HUES48 (cell line): Measurements from ENCODE around the gene PRKD2.
"Not testable (repeated sequence)": the region's sequence is repeated elsewhere in the genome, so short reads cannot be mapped to it uniquely, and the experiment has no call there.

ENCODE experiments used
- H3K27ac ChIP-seq: one replicate; pipeline ENCODE4 v1.7.0; 2013; ENCODE audit warnings: low read depth, low read length, inconsistent platforms
- H3K27me3 ChIP-seq: 2 replicates; pipeline ENCODE4 v1.6.1; 2013; ENCODE audit warnings: mild to moderate bottlenecking, low read length; ENCODE audit not compliant: control insufficient read depth, insufficient read depth
- H3K36me3 ChIP-seq: 2 replicates; pipeline ENCODE4 v1.6.1; 2013; ENCODE audit warnings: low read length; ENCODE audit not compliant: control insufficient read depth, insufficient read depth
- H3K4me1 ChIP-seq: 2 replicates; pipeline ENCODE4 v1.6.1; 2013; ENCODE audit warnings: mild to moderate bottlenecking, low read length; ENCODE audit not compliant: control insufficient read depth, insufficient read depth
- H3K4me3 ChIP-seq: 2 replicates; pipeline ENCODE4 v1.5.1; 2013; ENCODE audit warnings: mild to moderate bottlenecking, low read depth, low read length
- H3K9ac ChIP-seq: 2 replicates; pipeline ENCODE4 v1.6.1; 2013; ENCODE audit warnings: mild to moderate bottlenecking, low read depth, low read length, moderate library complexity
- H3K9me3 ChIP-seq: 2 replicates; pipeline ENCODE4 v1.6.1; 2013; ENCODE audit warnings: low read length; ENCODE audit not compliant: control insufficient read depth, insufficient read depth

Gene PRKD2

DNA sequence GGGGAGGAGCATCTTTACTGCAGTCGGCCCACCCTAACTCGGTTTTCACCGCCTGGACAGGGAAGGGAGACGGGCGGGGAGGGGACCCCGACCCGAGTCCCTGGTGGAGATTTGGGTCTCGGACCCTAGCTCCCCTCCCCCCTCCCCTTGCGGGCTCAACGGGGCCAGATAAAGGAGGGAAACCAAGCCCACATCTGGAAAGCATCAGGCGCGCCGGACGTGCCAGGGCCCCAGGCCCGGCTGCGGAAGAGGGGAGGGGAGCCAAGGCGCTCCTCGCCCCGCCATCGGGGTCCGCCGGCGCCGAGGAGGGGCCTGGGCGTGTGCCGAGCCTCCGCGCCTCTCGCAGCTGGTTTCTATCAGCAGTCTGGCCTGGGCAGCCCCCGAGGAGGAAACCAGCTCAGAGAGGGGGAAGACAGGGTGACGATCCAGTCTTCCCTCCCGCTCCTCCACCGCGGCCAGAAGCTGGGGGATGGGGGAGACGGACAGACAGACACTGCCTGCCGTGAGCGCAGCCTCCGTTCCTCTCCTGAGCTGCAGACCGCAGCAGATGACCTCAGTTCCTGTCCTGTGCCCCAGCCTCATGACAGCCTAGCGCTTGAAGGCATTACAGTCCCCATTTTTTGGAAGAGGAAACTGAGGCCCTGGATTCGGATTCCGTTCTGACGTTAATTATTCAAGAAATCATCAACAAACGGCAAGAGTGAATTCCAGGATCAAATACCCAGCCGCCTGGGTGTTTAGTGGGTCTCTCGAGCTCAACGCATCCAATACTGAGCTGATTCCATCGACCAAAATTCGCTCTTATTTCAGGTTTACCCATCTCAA, 77.3 kb downstream of the PRKD2 start:
- H3K9ac ChIP-seq = peak overlapping the region; percentile 12; the same call in 1 of the 2 replicates
- no peaks in the 10 kb centered on the region for H3K36me3 ChIP-seq
- peaks cover 55% of the 10 kb centered on the region for H3K27me3 ChIP-seq
- H3K9me3 ChIP-seq = no peaks in the 10 kb centered on the region
- no peaks in the 10 kb centered on the region; the same call in 1 of the 2 replicates for H3K4me1 ChIP-seq
- peak overlapping the region; percentile 63 for H3K4me3 ChIP-seq
- peak overlapping the region; percentile 59 for H3K27ac ChIP-seq

DNA sequence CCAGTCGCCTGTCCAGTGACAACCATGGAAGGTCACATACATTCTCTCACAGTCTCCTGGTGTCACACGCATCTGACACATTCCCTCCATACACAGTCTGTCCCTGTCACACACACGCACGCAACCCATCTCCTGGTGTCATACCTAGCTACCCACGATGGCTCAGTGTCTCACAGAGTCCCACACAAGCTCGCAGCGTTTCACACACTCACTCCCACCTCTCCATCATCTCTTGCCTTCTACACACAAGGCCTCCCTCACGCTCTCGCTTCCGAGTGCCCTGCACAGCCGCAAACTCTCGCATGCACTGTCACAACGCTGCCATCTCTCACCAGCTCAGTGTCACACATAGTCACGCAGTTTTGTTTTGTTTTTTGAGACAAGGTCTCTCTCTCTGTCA, 79.7 kb downstream of the PRKD2 start:
- Histone ChIP-seq H3K27ac (no peak overlapping the region), H3K9ac (no peak overlapping the region), H3K27me3 (peaks cover 70% of the 10 kb centered on the region), H3K4me1 (peaks cover 3% of the 10 kb centered on the region; the same call in 1 of the 2 replicates), H3K36me3 (no peaks in the 10 kb centered on the region), H3K4me3 (no peak overlapping the region), H3K9me3 (no peaks in the 10 kb centered on the region)

DNA sequence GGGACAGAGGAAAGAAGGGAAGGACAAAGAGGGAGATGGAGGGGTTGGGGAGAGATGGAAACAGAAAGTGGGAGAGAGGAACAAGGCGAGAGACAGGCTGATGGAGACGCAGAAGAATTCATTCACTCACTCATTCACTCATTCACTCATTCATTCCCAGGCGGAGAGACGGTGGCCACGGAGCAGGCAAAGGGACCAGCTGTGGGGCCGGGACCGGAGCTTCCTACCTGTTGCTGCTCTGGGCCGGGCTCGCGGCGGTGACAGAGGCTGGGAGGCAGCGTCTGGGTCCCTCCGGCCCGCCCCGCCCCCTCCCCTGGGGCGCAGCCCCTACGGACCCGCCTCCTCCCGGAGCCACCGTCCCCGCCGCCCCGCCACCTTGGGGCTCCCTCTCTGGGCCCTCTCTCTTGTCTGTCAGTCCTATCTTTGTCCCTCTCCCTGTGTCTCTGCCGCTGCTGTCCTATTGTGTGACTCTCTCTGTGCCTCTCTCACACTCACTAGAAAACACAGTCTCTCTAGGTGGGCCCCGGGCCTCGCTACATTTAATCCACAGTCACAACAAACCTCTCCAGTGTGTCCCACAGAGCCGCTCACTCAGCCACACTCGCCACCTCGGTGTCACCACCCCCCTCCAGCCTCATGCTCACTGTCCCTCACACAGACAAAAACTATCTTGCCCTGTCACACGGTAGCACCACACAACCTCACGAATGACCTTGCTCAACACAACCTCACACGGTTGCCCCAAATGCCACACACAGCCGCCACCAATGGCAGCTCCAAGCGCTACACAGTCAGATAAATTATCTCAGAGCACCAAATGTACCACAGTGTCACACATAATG, 80.8 kb downstream of the PRKD2 start, which contains the start of gene GNG8:
Gene GNG8 (minus strand): TSS at position 283 of the 842 bp plus-strand sequence. CDS start 1,520 bp downstream, outside the sequence.
- H3K36me3 ChIP-seq = no peaks in the 10 kb centered on the region
- H3K9ac ChIP-seq = no peak within 1 kb of the TSS
- H3K4me1 ChIP-seq = peaks cover 6% of the 10 kb centered on the region; the same call in 1 of the 2 replicates
- no peaks in the 10 kb centered on the region for H3K9me3 ChIP-seq
- H3K4me3 ChIP-seq = peak within 1 kb of the TSS; percentile 67
- H3K27me3 ChIP-seq = peaks cover 64% of the 10 kb centered on the region
- H3K27ac ChIP-seq = no peak within 1 kb of the TSS

DNA sequence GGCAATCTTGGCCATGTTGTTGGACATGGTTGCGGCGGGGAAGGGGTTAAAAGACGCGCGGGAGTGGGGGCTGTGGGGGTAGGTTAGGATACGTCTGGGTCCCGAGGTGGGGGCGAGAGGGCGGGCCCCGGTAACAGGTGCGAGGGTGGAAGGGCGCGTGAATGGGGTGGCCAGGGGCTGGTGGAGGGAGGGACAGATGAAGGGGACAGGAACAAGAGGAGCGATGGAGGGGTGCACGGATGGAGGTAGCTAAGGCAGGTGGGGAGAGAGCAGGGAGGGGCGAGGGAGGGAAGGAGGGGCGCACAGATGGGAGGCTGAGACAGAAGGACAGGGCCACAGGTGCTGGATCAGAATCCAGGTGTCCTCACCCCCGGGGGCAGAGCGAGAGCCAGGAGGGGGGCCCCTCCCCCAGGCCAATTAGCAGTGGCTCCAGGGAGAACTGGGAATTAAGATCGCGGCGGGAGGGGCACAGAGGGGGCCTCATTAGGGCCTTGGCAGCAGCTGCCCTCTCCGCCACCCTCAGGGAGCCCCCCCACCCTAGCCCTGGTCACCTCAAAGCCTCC, 82.2 kb downstream of the PRKD2 start:
- Histone ChIP-seq H3K4me1 (peaks cover 12% of the 10 kb centered on the region), H3K4me3 (peak overlapping the region; percentile 67), H3K9me3 (no peaks in the 10 kb centered on the region), H3K27me3 (peaks cover 52% of the 10 kb centered on the region), H3K27ac (no peak overlapping the region), H3K9ac (no peak overlapping the region), H3K36me3 (no peaks in the 10 kb centered on the region)

DNA sequence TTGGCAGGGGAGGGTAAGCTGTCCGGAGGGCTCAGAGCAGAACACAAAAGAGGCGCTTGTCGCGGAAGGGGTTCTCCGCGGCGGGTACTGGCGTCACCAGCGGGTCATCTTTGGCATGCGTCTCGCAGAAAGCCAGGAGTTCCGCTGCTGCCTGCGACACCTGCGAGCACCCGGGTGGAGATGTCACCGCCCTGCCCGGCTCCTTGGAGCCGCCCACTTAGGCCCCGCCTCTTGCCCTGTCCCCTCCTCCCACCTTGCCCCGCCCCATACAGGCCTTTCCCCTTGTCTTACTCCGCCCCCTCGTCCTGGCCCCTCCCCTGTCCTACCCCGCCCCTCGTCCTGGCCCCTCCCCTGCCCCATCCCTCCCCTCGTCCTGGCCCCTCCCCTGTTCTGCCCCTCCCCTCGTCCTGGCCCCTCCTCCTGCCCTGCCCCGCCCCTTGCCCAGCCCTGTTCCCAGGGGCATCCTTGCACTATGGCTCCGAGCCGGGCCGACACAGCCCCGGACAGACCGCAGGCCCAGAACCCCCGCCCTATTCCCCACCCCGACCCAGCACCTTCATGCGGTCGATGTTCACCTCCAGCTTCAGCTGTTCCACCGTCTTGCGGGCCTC, 82.8 kb downstream of the PRKD2 start:
- Histone ChIP-seq H3K27ac (no peak overlapping the region), H3K4me3 (peak overlapping the region; percentile 67), H3K9ac (no peak overlapping the region), H3K4me1 (peaks cover 12% of the 10 kb centered on the region), H3K27me3 (peaks cover 50% of the 10 kb centered on the region), H3K36me3 (no peaks in the 10 kb centered on the region), H3K9me3 (no peaks in the 10 kb centered on the region)

DNA sequence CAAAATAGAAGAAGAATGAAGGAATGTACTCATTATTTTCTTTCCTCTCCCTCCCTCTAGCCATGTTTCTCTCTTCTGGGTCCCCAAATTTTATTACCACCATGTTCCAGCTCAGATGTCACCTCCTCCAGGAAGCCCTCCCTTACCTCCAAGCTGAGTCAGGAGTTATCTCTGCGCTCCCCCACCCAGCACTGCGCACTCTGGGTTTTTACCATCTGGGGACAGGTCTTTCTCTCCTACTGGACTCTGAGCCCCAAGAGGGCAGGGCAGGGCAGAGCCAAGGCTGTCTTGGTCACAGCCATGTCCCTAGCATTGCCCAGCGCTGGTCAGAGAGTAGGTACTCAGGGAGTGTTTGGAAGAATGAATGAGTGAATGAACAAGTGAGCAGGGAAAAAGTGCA, 83.8 kb downstream of the PRKD2 start:
- H3K36me3 ChIP-seq = no peaks in the 10 kb centered on the region
- H3K27me3 ChIP-seq = peaks cover 47% of the 10 kb centered on the region
- no peak overlapping the region for H3K27ac ChIP-seq
- peaks cover 12% of the 10 kb centered on the region for H3K4me1 ChIP-seq
- no peaks in the 10 kb centered on the region for H3K9me3 ChIP-seq
- no peak overlapping the region for H3K4me3 ChIP-seq
- H3K9ac ChIP-seq = no peak overlapping the region

DNA sequence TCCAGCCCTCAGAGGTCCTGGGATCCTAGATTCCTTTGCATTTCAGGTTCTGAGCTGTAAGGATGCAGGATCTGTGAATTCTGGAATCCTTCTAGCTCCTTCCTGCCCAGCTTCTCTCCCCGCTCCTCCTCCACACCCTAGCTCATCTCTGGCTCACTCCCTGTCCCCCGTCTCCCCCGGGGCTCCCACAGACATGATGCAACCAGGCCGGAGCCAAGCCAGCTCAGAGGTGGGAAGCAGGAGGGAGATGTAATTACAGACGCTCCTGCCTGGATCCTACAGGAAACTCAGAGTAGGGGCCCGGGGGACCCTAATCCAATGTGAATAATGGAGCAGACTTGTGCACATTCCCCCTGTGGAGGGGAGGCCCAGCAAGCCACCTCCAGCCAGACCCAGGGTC, 85.4 kb downstream of the PRKD2 start:
- H3K27me3 ChIP-seq = peaks cover 31% of the 10 kb centered on the region
- H3K4me3 ChIP-seq = no peak overlapping the region
- H3K9me3 ChIP-seq = no peaks in the 10 kb centered on the region
- no peaks in the 10 kb centered on the region for H3K36me3 ChIP-seq
- peaks cover 12% of the 10 kb centered on the region for H3K4me1 ChIP-seq
- no peak overlapping the region for H3K27ac ChIP-seq
- no peak overlapping the region for H3K9ac ChIP-seq

DNA sequence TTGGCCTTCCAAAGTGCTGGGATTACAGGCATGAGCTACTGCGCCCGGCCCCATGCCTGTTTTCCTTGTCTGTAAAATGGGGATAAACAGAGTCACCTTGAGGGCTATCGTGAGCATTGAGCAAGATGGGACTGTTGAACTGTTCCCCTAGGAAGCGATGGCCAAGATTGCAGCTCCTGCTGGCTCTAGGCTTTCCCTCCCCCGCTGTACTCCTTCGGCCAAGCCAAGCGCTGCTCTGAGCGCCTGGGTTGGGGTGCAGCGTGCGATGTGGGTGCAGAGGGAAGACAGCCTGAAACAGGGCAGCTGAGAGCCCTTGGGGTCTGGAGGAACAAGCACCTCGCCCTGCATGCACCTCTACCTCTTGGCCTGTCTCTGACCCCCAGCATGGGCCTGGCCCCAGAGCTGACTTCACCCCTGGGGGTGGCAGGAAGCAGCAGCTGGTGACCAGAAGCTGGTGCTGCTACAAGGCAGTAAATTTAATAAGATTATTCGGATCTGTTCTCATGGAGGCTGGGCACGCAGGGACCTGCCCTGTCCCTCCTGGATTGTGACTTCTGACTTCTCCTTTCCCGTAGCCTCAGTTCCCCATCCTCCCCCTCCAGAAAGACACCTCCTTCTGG, 86.2 kb downstream of the PRKD2 start:
- Histone ChIP-seq H3K4me3 (no peak overlapping the region), H3K27me3 (peaks cover 23% of the 10 kb centered on the region), H3K36me3 (no peaks in the 10 kb centered on the region), H3K4me1 (peaks cover 12% of the 10 kb centered on the region), H3K27ac (no peak overlapping the region), H3K9me3 (no peaks in the 10 kb centered on the region), H3K9ac (no peak overlapping the region)

DNA sequence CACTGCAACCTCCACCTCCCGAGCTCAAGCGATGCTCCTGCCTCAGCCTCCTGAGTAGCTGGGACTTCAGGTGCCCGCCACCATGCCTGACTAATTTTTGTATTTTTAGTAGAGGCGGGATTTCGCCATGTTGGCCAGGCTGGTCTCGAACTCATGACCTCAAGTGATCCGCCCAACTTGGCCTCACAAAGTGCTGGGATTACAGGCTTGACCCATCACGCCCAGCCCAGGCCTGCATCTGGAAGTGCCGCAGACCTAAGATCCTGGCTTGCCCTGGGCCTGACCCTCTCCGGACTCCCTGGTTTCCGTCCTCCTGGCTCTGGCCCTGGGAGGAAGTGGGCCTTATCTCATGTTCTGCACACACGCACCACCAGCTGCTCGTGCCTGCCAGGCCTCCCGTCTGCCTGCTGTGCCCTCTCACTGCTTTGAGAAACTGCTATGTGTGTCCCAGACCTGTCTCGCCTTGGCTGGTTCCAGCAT, 87.3 kb downstream of the PRKD2 start:
- Histone ChIP-seq H3K27me3 (peaks cover 15% of the 10 kb centered on the region), H3K4me1 (peaks cover 12% of the 10 kb centered on the region), H3K9ac (no peak overlapping the region)

DNA sequence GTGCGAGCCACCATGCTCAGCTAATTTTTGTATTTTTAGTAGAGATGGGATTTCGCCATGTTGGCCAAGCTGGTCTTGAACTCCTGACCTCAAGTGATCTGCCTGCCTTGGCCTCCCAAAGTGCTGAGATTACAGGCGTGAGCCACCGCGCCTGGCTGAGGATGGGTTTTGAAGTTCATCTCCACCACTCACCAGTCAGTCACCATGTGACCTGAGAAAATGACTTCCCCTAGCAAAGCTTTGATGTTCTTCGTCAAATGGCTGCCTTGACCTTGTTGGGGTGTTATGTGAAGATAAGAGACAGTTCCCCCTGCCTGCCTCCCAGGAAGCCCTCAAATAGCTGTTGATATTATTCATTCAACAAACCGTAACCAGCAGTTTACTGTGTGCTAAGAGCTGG, 87.9 kb downstream of the PRKD2 start:
- H3K27me3 ChIP-seq = peaks cover 13% of the 10 kb centered on the region
- not testable (repeated sequence) for H3K36me3 ChIP-seq, H3K9ac ChIP-seq, H3K27ac ChIP-seq, H3K9me3 ChIP-seq, H3K4me3 ChIP-seq
- peaks cover 12% of the 10 kb centered on the region for H3K4me1 ChIP-seq

More for the DNA sequence above, 87.3 kb downstream of the PRKD2 start:
- Histone ChIP-seq H3K9me3 (no peaks in the 10 kb centered on the region), H3K36me3 (no peaks in the 10 kb centered on the region), H3K27ac (no peak overlapping the region), H3K4me3 (no peak overlapping the region)
